GM23338 (cell line): ENCODE measurements around the gene KDM7A. TPM values are rescaled to one million over a fixed set of nuclear protein-coding genes. Genes with fewer than 3 reads are reported as not detected.

Experiments used
- ATAC-seq: fragments of 200-7000 bp; cut with Tn5 transposase; 3 replicates; pipeline ENCODE4 v1.9.1; 2020
- DNase-seq: peaks from one replicate; pipeline ENCODE4 v3.0.0-alpha.2; 2015; ENCODE audit warnings: low spot score
- H2AFZ ChIP-seq: fragments of 200-600 bp; sonication (generic); 2 replicates; pipeline ENCODE4 v1.8.0; 2016; ENCODE audit warnings: antibody characterized with exemption, mild to moderate bottlenecking, moderate library complexity
- H3F3A ChIP-seq: fragments of 200-600 bp; sonication (generic); replicated peaks from 2 replicates; pipeline ENCODE4 v1.8.0; 2017; ENCODE audit warnings: antibody characterized with exemption, mixed run types, low read depth
- H3K27ac ChIP-seq: fragments of 200-600 bp; sonication (generic); 2 replicates; pipeline ENCODE4 v1.6.1; 2016; ENCODE audit warnings: low read depth
- H3K27me3 ChIP-seq: fragments of 200-600 bp; sonication (generic); 2 replicates; pipeline ENCODE4 v1.8.0; 2016; ENCODE audit warnings: mild to moderate bottlenecking, mixed run types, moderate library complexity; ENCODE audit not compliant: insufficient read depth
- H3K36me3 ChIP-seq: fragments of 200-600 bp; sonication (generic); 2 replicates; pipeline ENCODE4 v1.8.0; 2016; ENCODE audit warnings: mild to moderate bottlenecking; ENCODE audit not compliant: insufficient read depth
- H3K4me1 ChIP-seq: fragments of 200-600 bp; sonication (generic); 2 replicates; pipeline ENCODE4 v1.8.0; 2016; ENCODE audit warnings: mild to moderate bottlenecking, moderate library complexity; ENCODE audit not compliant: insufficient read depth
- H3K4me2 ChIP-seq: fragments of 200-600 bp; sonication (generic); 2 replicates; pipeline ENCODE4 v1.7.1; 2017; ENCODE audit warnings: mixed run types
- H3K4me3 ChIP-seq: fragments of 200-600 bp; sonication (generic); 2 replicates; pipeline ENCODE4 v1.6.1; 2016; ENCODE audit warnings: mixed run types
- H3K79me2 ChIP-seq: fragments of 200-600 bp; sonication (generic); replicated peaks from 2 replicates; pipeline ENCODE4 v1.8.0; 2017; ENCODE audit warnings: mild to moderate bottlenecking; ENCODE audit not compliant: insufficient read depth
- H3K9me2 ChIP-seq: fragments of 200-600 bp; sonication (generic); 2 replicates; pipeline ENCODE4 v1.8.0; 2017; ENCODE audit not compliant: insufficient read depth
- H4K20me1 ChIP-seq: fragments of 200-600 bp; sonication (generic); replicated peaks from 2 replicates; pipeline ENCODE4 v1.8.0; 2017; ENCODE audit warnings: mild to moderate bottlenecking; ENCODE audit not compliant: insufficient read depth
- H3K27ac Mint-ChIP-seq: 2 replicates; pipeline ENCODE4 v1.8.0; 2020; ENCODE audit warnings: inconsistent platforms, mild to moderate bottlenecking, moderate library complexity, mixed read lengths
- H3K27me3 Mint-ChIP-seq: 3 replicates; pipeline ENCODE4 v1.8.0; 2022; ENCODE audit warnings: low read depth, mild to moderate bottlenecking, moderate library complexity, mixed read lengths, inconsistent platforms; ENCODE audit not compliant: insufficient read depth, poor library complexity
- H3K36me3 Mint-ChIP-seq: 3 replicates; pipeline ENCODE4 v1.8.0; 2021; ENCODE audit warnings: low read depth, mild to moderate bottlenecking, inconsistent platforms, moderate library complexity, mixed read lengths
- H3K4me1 Mint-ChIP-seq: 3 replicates; pipeline ENCODE4 v1.8.0; 2020; ENCODE audit warnings: mild to moderate bottlenecking, inconsistent platforms, mixed read lengths
- H3K4me3 Mint-ChIP-seq: 3 replicates; pipeline ENCODE4 v1.8.0; 2021; ENCODE audit warnings: moderate library complexity, mild to moderate bottlenecking, inconsistent platforms, mixed read lengths
- H3K9me3 Mint-ChIP-seq: 3 replicates; pipeline ENCODE4 v1.8.0; 2020; ENCODE audit warnings: moderate library complexity, mild to moderate bottlenecking, inconsistent platforms, mixed read lengths
- CREB1 ChIP-seq: fragments of 250-450 bp; sonication (Bioruptor Pico); IDR thresholded peaks from 2 replicates; pipeline ENCODE4 v1.5.0; 2020; ENCODE audit warnings: low read depth, mild to moderate bottlenecking, moderate library complexity
- EZH2 ChIP-seq: fragments of 200-600 bp; sonication (generic); IDR thresholded peaks from one replicate; pipeline ENCODE4 v1.8.0; 2017; ENCODE audit warnings: antibody characterized with exemption, mild to moderate bottlenecking, low read depth; ENCODE audit not compliant: unreplicated experiment
- EZH2phosphoT487 ChIP-seq: fragments of 200-600 bp; sonication (generic); IDR thresholded peaks from one replicate; pipeline ENCODE4 v1.8.1; 2018; ENCODE audit warnings: antibody characterized with exemption; ENCODE audit not compliant: unreplicated experiment
- JUNB ChIP-seq: IDR thresholded peaks from one replicate; pipeline ENCODE4 v1.6.1; 2016; ENCODE audit warnings: antibody characterized with exemption; ENCODE audit not compliant: unreplicated experiment
- NANOG ChIP-seq: IDR thresholded peaks from 2 replicates; pipeline ENCODE4 v1.6.1; 2016; ENCODE audit warnings: antibody characterized with exemption, borderline replicate concordance
- POLR2AphosphoS5 ChIP-seq: IDR thresholded peaks from 2 replicates; pipeline ENCODE4 v1.6.1; 2016; ENCODE audit warnings: antibody characterized with exemption, low read depth
- STAT1 ChIP-seq: IDR thresholded peaks from one replicate; pipeline ENCODE4 v1.6.1; 2016; ENCODE audit warnings: antibody characterized with exemption; ENCODE audit not compliant: unreplicated experiment
- ZNF114 ChIP-seq: fragments of 250-450 bp; sonication (Bioruptor Pico); IDR thresholded peaks from 2 replicates; pipeline ENCODE4 v1.5.0; 2020; ENCODE audit warnings: mild to moderate bottlenecking, moderate library complexity
- ZNF331 ChIP-seq: fragments of 250-450 bp; sonication (Bioruptor Pico); IDR thresholded peaks from 2 replicates; pipeline ENCODE4 v1.5.0; 2020; ENCODE audit warnings: low read depth, mild to moderate bottlenecking, moderate library complexity
- polyA plus RNA-seq: library from polyadenylated mRNA; unstranded; fragments of >200 nt; fragmentation: Nextera tagmentation; extraction: Ambion mirVana; gene quantifications from 2 replicates; pipeline ENCODE4 v1.2.1, GENCODE V29; 2016
- total RNA-seq: library from RNA; depleted of rRNA; stranded (reverse); fragments of >200 nt; shearing (Covaris generic); gene quantifications from 2 replicates; pipeline ENCODE4 v1.2.3, GENCODE V29; 2014
- TF ChIP-seq, protein P1 (sequence below): IDR thresholded peaks from one replicate; pipeline ENCODE4 v1.6.1; 2018; ENCODE audit warnings: antibody characterized with exemption; ENCODE audit not compliant: unreplicated experiment

The KDM7A gene
- total and polyA plus RNA-seq, 2 experiments from 2014 or later, result 2.3 to 10.8 TPM

DNA sequence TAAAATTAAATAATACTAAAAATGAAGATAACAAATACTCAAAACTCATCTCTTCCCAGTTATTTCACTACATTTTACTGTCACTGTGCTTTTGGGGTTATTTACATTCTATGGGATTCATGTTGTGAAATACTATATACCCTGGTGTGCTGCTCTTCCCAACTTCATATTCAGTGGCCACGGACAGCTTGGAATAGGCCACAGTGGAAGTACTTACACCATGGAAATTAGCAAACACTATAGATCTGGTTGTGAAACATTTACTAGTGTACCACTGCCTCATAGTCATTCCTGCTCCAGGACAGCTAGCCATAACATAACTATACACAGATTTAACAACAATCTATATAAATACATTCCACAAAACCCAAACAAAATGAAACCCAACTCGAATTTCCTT is 21.2 kb upstream of the KDM7A start:
- H3K4me3 Mint-ChIP-seq, result no peak overlapping the region
- Histone ChIP-seq H3K36me3 (no peaks in the 10 kb centered on the region), H3F3A (no peaks in the 10 kb centered on the region), H3K4me2 (no peak overlapping the region), H3K4me3 (no peak overlapping the region), H3K27me3 (no peaks in the 10 kb centered on the region), H2AFZ (no peak overlapping the region), H3K27ac (no peak overlapping the region), H4K20me1 (no peaks in the 10 kb centered on the region), H3K9me2 (no peaks in the 10 kb centered on the region), H3K4me1 (no peaks in the 10 kb centered on the region), H3K79me2 (no peaks in the 10 kb centered on the region)
- peaks cover 6% of the 10 kb centered on the region; the same call in 2 of the 3 replicates for H3K4me1 Mint-ChIP-seq
- peaks cover 8% of the 10 kb centered on the region; the same call in 2 of the 3 replicates for H3K9me3 Mint-ChIP-seq
- H3K36me3 Mint-ChIP-seq, result peaks cover 3% of the 10 kb centered on the region; the same call in 2 of the 3 replicates
- DNase-seq, result no peak
- no peak overlapping the region for H3K27ac Mint-ChIP-seq
- ATAC-seq, result no peak
- TF ChIP-seq EZH2 (no peak), EZH2phosphoT487 (no peak), POLR2AphosphoS5 (no peak), STAT1 (no peak), NANOG (no peak), ZNF114 (no peak)
- H3K27me3 Mint-ChIP-seq, result peaks cover 4% of the 10 kb centered on the region

DNA sequence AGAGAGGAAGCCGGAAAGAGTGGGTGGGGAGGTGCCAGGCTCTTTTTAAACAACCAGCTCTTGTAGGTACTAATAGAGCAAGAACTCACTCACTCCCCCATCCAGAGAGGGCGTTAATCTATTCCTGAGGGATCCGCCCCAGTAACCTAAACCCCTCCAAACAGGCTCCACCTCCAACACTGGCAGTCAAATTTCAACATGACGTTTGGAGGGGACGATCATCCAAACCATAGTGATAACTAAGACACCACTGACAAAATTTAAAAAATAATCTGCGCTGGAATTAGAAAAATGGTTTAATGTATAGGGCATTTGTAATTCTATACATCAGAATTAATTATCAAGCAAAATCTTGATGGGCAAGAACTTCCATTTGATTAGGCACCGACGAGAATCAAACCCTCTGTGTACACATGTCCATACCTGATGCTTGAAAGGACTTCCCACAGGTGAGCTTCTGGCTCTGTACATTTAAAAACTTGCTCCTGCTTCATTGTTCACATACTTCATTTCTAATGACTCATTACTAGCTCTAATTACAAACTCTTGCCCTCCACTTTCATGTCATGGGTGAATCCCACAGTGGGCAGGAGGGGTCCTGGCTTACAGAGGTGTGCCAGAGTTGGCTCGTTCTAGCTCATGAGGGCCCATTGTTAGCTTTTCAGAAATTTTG is 20.6 kb upstream of the KDM7A start:
- no peaks in the 10 kb centered on the region for H4K20me1 ChIP-seq
- Mint-ChIP-seq H3K9me3 (peaks cover 4% of the 10 kb centered on the region; the same call in 2 of the 3 replicates), H3K4me3 (no peak overlapping the region), H3K27ac (no peak overlapping the region), H3K27me3 (peaks cover 4% of the 10 kb centered on the region), H3K4me1 (peaks cover 9% of the 10 kb centered on the region; the same call in 2 of the 3 replicates), H3K36me3 (no peaks in the 10 kb centered on the region; the same call in 1 of the 3 replicates)
- no peaks in the 10 kb centered on the region for H3K79me2 ChIP-seq
- TF ChIP-seq NANOG (no peak), STAT1 (no peak), ZNF331 (CRISPR knock-in tag) (no peak), CREB1 (CRISPR knock-in tag) (no peak), JUNB (no peak), POLR2AphosphoS5 (no peak), EZH2phosphoT487 (no peak)
- TF ChIP-seq, protein P1, sequence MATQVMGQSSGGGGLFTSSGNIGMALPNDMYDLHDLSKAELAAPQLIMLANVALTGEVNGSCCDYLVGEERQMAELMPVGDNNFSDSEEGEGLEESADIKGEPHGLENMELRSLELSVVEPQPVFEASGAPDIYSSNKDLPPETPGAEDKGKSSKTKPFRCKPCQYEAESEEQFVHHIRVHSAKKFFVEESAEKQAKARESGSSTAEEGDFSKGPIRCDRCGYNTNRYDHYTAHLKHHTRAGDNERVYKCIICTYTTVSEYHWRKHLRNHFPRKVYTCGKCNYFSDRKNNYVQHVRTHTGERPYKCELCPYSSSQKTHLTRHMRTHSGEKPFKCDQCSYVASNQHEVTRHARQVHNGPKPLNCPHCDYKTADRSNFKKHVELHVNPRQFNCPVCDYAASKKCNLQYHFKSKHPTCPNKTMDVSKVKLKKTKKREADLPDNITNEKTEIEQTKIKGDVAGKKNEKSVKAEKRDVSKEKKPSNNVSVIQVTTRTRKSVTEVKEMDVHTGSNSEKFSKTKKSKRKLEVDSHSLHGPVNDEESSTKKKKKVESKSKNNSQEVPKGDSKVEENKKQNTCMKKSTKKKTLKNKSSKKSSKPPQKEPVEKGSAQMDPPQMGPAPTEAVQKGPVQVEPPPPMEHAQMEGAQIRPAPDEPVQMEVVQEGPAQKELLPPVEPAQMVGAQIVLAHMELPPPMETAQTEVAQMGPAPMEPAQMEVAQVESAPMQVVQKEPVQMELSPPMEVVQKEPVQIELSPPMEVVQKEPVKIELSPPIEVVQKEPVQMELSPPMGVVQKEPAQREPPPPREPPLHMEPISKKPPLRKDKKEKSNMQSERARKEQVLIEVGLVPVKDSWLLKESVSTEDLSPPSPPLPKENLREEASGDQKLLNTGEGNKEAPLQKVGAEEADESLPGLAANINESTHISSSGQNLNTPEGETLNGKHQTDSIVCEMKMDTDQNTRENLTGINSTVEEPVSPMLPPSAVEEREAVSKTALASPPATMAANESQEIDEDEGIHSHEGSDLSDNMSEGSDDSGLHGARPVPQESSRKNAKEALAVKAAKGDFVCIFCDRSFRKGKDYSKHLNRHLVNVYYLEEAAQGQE, result no peak
- H3K27me3 ChIP-seq, result no peaks in the 10 kb centered on the region
- H3K4me1 ChIP-seq, result no peaks in the 10 kb centered on the region
- H2AFZ ChIP-seq, result no peak overlapping the region
- H3F3A ChIP-seq, result no peaks in the 10 kb centered on the region
- H3K27ac ChIP-seq, result no peak overlapping the region
- ATAC-seq, result peak; percentile 57
- H3K4me2 ChIP-seq, result no peak overlapping the region
- H3K36me3 ChIP-seq, result no peaks in the 10 kb centered on the region
- no peaks in the 10 kb centered on the region for H3K9me2 ChIP-seq
- no peak overlapping the region for H3K4me3 ChIP-seq
- peak; percentile 21 for DNase-seq
